AG09319 (cell line): ENCODE data around the gene ERC1.
"Not testable (repeated sequence)": the region's sequence is repeated elsewhere in the genome, so short reads cannot be mapped to it uniquely, and the experiment has no call there.

Experiments
- DNase-seq: peaks from one replicate; pipeline ENCODE4 v3.0.0-alpha.2; 2010; ENCODE audit warnings: low read depth; ENCODE audit errors: extremely low read depth
- CTCF ChIP-seq: IDR thresholded peaks from 2 replicates; pipeline ENCODE4 v1.5.1; 2011; ENCODE audit warnings: low read depth, mild to moderate bottlenecking, inconsistent platforms, low read length, moderate library complexity

ERC1 gene

GRCh38 chr12:1046727-1047126 is 55.7 kb downstream of the ERC1 start:
- no peak for TF ChIP-seq CTCF
- no peak for DNase-seq

DNA sequence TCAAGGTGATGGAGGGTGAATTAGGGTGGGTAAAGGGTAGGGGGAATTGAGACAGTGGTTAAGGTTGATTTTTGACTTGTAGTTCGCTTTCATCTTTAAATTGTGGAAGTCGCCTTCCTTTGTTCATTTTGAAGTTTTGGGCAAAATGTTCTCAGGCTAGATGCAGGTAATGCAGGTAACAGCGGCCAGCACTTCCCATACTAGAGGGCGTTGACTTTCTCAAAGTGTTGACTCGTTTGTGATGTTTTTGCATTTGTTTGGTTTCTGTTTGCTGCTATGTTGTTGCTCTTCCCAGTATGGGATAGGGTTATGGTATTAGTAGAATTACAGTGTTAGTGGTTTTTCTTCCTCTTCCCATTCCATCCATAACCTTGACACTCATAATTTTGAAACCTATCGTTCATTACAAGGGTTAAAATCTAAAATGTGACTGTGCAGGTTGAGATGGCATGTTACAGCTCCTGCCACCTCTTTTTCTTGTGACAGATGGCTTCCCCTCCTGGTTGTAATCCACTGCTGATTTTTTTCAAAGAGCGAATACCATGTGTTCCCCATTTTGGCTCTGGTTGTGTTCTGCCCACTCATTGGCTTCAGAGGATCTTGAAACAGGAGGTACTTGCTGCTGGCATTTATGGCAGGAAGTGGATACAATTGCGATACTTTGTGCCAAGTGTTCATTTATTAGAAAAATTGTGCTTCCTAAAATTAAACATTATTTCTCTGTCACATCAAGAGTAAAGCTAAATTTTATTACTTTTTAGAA is 57.1 kb downstream of the ERC1 start:
- no peak for DNase-seq
- no peak for TF ChIP-seq CTCF

DNA sequence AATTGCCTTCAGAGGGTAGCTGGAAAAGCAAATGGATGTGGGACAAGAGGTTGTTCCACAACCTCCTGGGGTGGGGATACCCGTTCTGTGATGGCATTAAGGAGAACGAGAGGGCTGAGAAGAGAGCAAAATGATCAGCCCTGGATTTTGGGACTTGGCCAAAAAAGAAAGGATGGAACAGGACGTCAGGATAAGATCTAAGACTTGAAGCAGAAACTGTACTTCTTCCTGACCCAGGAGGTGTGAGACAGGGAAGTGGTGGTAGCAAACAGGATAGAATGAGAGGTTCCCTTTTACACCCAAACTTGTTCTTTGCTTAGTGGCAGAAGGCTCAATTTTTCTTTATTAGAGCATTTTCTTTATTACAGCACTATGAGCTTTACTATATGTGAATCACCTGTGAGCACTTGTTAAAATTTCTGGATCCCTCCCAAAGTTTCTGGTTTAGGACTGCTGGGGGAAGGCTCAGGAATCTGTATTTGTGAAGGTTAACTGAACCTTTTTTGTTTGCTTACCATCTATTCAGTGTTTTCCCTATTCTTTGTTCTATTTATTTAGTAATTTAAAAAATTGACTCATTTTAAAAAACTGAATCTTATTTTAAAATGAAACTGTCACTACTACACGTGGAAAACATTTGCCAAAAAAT is 59.2 kb downstream of the ERC1 start:
- TF ChIP-seq CTCF: no peak
- DNase-seq: no peak

- not testable (repeated sequence) for DNase-seq
Observed at GRCh38 chr12:1051672-1052071, 60.6 kb downstream of the ERC1 start.

DNA sequence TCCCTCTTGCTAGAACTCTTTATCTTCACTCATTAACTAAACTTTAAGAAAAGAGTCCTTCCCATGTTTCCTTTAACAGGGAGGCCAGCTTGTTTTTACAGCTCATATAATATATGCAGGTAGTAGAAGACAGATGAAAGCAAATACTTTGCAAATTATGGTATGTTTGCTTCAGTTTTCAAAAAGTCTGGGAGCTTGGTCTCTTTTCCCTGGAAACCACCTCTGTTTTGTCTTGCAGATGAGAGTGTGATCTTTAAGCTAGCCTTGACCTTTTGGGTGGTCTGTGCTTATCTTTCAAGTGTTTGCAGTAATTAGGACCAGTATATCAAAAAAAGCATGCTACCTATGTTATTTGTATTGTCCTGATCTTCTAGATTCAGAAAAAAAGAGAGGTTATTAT is 62.7 kb downstream of the ERC1 start:
- no peak for TF ChIP-seq CTCF
- no peak for DNase-seq

DNA sequence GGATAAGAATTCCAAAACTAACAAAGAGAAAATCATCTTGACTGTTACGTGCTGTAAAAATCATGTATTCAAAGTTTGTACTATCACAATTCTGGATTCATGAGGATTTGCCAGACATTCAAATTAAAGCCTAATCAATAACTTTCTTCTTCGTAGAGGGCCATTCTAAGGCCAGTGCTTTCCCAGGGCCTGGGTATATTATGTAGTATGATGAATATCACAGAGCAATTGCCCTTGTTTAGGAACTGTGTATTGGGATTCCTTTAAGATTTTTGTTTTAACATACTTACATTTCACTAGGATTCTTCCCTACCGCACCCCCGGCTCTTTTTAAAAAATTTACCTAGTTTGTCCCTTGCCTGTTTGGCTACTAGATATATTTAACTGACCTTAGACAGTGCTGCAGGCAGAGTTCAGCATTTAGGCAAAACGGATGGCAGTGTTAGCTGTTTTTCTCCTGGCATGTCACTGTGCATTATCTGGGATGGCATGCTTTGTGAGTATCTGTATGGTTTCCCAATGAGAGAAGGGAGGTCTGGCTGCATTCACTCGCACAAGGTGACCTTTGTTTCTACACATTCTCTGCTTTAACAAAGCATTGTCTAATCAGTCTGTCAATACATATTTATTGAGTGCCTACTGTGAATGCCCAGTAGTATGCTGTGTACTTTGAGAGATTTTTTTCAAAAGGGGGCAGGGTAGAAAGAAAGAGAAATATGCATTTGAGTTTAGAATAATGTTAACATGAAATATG is 63.3 kb downstream of the ERC1 start:
- no peak for TF ChIP-seq CTCF
- DNase-seq: no peak

DNA sequence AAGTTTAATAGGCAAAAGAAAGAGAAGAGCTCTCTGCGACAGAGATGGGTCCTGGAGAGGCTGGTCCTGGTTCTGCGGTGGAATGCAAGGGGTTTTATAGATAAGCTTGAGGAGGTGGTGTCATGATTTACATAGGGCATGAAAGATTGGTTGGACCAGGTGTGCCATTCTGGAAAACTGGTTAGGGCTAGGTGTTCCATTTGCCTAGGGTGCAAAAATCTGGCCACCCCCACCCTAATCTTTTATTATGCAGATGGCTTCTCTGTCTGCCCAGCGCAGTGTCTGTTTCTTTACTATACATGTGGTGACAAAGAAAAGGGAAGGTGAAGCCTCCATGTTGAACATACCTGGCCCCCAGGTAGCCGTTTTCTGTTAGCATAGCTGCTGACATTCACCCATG is 65.4 kb downstream of the ERC1 start:
- DNase-seq: no peak
- TF ChIP-seq CTCF: no peak
